Lower leg skin (tissue), 3 donors: ENCODE data around the gene ST14.

ENCODE experiments used
- POLR2A ChIP-seq, 2 donors: fragments of 450-650 bp; IDR thresholded peaks; one replicate each; pipeline ENCODE4 v1.6.1; 2016 to 2017; ENCODE audit warnings: antibody characterized with exemption in 2 of 2, mild to moderate bottlenecking in 1 of 2, moderate library complexity in 1 of 2
- TF ChIP-seq, protein P1 (sequence below), 3 donors: fragments of 450-650 bp; IDR thresholded peaks; one replicate each; pipeline ENCODE4 v1.5.1; 2016; ENCODE audit warnings: antibody characterized with exemption in 3 of 3, mild to moderate bottlenecking in 3 of 3, moderate library complexity in 2 of 3

DNA sequence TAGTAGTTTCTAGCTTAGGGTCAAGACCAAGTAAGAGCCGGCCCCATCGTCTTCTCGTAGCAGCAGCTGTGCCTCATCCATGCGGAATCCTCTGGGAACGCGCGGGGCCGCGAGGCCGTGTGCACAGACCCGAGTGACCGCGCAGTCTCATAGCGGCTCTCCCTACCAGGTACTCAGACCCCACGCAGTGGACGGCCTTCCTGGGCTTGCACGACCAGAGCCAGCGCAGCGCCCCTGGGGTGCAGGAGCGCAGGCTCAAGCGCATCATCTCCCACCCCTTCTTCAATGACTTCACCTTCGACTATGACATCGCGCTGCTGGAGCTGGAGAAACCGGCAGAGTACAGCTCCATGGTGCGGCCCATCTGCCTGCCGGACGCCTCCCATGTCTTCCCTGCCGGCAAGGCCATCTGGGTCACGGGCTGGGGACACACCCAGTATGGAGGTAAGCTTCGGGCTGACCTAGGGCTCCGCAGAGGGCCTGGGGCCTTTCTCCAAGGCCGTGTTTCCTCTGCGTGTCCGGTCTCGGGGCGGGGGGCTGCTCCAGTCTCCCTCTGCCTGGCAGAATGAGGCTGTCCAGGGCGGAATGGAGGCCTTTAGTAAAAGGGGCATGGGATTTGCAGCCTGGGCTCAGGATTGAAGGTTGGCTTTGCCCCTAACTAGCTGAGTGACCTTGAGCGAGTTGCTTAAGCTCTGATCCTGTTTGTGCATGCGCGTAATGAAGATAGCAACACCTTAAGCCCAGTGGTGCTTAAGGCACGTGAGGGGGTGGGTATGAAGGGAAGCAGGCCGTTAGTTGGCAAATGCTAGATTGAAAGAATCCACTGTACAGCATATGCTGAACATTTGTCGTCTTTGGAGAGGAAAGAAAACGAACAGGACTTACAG lies 48.9 kb downstream of the ST14 start:
- TF ChIP-seq POLR2A (IDR thresholded peaks at IDR 0.05), result no peak
- TF ChIP-seq, protein P1, sequence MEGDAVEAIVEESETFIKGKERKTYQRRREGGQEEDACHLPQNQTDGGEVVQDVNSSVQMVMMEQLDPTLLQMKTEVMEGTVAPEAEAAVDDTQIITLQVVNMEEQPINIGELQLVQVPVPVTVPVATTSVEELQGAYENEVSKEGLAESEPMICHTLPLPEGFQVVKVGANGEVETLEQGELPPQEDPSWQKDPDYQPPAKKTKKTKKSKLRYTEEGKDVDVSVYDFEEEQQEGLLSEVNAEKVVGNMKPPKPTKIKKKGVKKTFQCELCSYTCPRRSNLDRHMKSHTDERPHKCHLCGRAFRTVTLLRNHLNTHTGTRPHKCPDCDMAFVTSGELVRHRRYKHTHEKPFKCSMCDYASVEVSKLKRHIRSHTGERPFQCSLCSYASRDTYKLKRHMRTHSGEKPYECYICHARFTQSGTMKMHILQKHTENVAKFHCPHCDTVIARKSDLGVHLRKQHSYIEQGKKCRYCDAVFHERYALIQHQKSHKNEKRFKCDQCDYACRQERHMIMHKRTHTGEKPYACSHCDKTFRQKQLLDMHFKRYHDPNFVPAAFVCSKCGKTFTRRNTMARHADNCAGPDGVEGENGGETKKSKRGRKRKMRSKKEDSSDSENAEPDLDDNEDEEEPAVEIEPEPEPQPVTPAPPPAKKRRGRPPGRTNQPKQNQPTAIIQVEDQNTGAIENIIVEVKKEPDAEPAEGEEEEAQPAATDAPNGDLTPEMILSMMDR (IDR thresholded peaks at IDR 0.05), result no peak
